HT-29 (cell line): ENCODE results near the gene PRPF39. TPM values are rescaled to one million over a fixed set of nuclear protein-coding genes. Genes with fewer than 3 reads are reported as not detected.

ENCODE experiments used
- DNase-seq: peaks from one replicate; pipeline ENCODE4 v3.0.0-alpha.2; 2015; ENCODE audit warnings: low spot score
- total RNA-seq: library from RNA; depleted of rRNA; stranded (reverse); fragments of >200 nt; shearing (Covaris generic); gene quantifications from 2 replicates; pipeline ENCODE4 v1.2.3, GENCODE V29; 2014

The PRPF39 gene
- total RNA-seq, 1 experiment from 2014 or later = 9.8 TPM

GRCh38 chr14:45082420-45082819 lies 1.5 kb upstream of the PRPF39 start:
- DNase-seq = no peak

- peak; percentile 10 for DNase-seq
Measured at GRCh38 chr14:45083617-45083975, 320 bp upstream of the PRPF39 start.

DNA sequence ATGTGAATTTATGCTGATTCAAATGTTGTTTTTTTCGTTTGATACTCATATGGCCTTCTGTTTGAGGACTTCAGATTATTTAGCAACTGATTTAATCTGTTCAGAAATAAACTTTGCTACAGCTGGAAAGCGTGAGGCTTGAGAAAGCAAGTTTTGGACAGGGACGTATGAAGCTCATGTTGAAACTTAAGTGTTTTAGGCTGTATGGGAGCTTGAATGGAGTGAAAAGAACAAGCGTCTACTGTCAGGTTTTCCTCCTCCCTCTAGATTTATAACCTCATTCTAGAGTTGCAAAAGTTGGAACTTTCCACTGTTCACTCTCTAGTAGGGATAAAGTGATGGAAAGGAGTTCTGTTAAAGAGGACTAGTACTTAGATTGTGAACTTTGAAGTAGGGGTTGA lies 1.0 kb downstream of the PRPF39 start:
- peak; percentile 32 for DNase-seq

DNA sequence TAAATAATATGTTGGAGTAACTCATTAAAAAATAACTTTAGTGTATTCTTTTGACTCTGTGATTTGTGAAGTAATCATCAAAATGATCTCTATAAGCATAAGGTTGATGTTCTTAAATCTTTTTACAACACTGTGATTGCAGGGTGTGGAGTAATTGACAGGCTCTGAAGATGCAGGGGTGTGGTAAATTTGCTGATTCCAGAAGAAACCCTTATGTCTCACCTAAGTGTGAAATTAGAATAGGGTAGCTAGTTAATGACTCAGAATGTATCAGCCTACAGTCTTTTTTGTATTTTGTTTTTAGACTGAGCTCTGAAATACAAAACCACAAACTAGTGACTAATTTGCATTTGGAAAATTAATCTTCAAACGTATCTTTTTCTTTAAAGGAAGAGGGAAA lies 5.9 kb downstream of the PRPF39 start:
- no peak for DNase-seq

GRCh38 chr14:45091710-45092109 lies 7.8 kb downstream of the PRPF39 start:
- DNase-seq = no peak

- no peak for DNase-seq
Measured at GRCh38 chr14:45094275-45094674, 10.4 kb downstream of the PRPF39 start.

DNA sequence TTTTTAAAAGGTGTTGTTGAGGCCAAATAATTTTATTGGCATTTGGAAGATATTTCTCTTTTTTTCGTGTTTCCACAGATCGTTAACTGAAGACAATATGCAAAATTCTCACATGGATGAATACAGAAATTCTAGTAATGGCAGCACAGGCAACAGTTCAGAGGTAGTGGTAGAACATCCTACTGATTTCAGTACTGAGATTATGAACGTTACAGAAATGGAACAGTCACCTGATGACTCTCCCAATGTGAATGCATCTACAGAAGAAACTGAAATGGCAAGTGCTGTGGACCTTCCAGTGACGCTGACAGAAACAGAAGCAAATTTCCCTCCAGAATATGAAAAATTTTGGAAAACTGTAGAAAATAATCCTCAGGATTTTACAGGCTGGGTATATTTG lies 11.2 kb downstream of the PRPF39 start:
- no peak for DNase-seq

GRCh38 chr14:45096218-45096617 lies 12.3 kb downstream of the PRPF39 start:
- DNase-seq = no peak

- DNase-seq = no peak
Measured at GRCh38 chr14:45103806-45104205, 19.9 kb downstream of the PRPF39 start.

DNA sequence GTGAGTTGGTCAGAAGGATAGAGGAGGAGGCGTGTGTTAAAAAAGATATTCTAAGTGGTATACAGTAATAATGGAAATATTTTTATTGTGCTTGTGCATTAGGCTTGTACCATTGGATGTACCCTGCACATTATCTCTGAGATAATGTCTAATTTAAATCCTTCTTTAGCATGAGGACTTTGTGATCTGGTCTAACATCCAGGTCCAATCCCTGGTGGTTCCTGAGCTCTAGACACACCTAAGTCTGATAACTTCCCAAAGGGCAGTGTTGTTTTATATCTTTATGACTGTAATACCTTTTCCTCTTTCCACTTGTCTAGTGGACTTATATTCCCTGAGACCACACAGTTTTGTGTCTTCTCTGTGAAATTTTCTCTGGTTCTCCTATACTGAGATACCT lies 20.6 kb downstream of the PRPF39 start:
- no peak for DNase-seq

DNA sequence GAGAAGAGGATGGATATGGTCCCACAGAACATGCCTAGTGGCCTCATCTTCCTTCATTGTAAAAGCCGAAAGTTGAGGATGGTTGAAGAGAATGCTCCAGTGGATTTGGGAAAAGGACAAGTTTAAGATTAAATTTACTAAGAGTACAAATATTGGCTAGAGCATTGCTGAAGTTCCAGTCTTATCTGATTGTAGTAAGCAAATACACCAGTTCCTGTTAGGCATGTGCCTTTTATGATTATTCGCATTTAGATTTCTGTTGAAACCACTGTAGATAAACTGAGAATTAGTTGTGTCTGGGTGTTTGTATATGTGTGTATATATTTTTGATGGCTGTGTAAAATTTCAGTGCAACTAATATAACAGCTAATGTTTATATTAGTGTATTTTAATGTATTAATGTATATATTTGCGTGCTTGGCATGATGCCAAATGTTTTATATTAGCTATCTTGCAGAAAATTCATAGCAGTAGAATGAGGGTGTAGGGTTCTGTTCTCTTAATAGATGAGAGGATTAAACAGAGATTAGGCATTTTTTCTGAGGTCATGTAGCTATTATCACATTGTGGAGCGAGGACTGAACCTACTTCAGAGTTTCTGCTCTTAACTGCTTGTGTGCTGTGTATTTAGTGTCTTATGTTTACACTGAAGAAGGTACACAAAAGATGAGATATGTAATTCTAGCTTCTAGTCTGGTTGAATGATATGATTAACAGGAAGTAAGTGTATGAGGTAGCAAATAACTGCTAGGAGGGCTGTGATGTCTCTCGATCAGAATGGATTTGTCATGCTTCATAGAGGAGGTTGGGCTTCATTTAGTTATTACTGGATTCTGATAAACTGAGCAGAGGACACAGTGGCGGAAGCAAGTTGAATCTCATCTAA lies 29.2 kb downstream of the PRPF39 start:
- DNase-seq = peak; percentile 41

GRCh38 chr14:45114327-45114726 lies 30.4 kb downstream of the PRPF39 start:
- no peak for DNase-seq

GRCh38 chr14:45118594-45118993 lies 34.7 kb downstream of the PRPF39 start:
- no peak for DNase-seq

GRCh38 chr14:45120096-45120495 lies 36.2 kb downstream of the PRPF39 start:
- DNase-seq = no peak

GRCh38 chr14:45123271-45123670 lies 39.4 kb downstream of the PRPF39 start:
- no peak for DNase-seq

DNA sequence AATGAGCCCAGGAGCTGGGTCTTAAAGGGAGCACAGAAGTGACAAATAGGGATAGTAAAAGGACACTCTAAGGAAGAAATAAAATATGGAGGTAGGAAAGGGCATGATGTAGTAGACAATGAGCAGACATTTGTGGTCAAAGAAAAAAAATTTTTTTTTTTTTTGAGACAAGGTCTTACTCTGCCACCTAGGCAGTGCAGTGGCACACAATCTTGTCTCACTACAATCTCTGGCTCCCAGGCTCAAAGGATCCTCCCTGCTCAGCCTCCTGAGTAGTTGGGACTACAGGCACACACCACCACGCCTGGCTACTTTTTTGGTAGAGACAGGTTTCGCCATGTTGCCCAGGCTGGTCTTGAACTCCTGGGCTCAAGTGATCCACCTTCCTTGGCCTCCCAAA lies 41.8 kb downstream of the PRPF39 start:
- no peak for DNase-seq

- DNase-seq = no peak
Measured at GRCh38 chr14:45128963-45129629, 45.2 kb downstream of the PRPF39 start.

DNA sequence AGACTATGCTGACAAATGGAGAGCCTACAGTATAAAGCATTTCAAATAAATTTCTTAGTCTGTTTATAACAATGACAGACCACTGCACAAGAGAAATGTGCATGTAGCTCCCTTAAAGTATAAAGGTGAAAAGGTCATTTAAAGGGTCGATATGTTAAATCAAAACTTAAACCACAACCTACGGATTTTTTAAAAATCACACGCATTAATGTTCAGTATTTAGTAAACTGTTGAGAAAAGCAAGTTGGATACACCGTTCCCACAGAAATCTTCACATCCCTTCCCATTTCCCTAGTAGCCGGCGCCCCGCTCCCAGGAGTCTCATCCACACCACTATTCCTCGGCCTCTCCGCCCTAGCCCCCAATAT lies 49.8 kb downstream of the PRPF39 start:
- DNase-seq = no peak

DNA sequence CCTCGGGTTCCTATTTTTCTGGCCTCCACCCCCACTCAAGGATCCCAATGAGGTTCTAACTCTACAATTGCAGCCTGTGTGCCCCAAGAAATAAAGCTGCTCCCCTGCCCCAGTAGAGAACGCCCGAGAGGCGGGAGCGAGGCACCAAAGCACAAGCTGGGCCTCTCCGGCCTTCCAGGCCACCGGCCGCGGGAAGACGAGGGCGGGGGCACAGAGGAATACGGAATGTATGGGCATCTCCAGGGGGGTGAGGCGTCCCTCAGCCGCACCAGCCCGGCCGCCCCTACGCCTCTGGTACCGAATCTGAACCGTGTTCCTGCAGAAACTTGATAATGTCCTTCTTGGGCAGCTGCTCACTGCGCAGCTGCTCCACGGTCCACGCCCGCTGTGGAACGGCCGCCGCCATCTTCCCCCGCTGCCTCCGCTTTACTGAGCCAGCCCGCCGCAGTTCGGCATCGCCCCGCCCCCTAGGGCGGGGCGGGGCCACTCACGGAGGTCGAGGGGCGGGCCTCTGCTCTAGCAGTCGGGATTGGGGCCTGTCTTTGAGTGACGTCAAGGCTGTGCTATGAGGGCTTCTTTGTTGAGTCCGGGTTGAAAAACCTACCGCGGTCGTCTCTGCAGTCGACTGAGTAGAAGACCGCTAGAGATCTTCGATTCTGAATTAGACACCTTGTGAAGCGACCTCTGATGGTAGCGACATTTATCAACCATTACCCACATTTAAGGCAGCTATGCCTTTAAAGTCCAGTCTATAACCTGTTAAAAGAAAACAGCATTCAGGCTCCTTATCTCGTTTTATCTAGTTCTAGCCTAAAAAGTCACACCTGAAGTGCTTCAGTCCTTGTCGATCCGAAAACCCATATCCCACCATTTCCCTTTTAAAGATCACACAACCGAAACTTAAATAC lies 50.4 kb downstream of the PRPF39 start, which contains the start of gene FKBP3:
Gene FKBP3, minus strand, starts transcription at position 431 of the 908 bp plus-strand sequence. Its CDS starts 25 bp downstream, at position 406.
- peak; percentile 96 for DNase-seq

DNA sequence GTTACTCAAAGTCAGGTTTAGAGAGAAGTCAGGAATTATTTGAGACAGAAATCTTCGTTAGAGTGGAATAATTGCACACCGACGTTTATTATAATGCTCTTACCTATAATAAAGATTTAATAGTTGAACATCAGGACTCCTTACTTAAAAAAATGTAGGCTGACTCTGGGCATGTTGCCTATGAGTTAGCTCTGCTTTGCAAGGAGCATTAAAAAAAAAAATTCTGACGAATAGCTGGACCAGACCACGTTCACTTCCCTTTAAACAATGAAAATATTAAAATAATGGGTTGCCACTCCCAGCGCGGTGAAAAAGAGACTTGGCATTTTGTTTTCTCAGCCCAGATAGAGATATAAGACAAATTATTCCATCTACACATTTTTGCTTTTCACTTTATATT lies 51.2 kb downstream of the PRPF39 start:
- DNase-seq = no peak

DNA sequence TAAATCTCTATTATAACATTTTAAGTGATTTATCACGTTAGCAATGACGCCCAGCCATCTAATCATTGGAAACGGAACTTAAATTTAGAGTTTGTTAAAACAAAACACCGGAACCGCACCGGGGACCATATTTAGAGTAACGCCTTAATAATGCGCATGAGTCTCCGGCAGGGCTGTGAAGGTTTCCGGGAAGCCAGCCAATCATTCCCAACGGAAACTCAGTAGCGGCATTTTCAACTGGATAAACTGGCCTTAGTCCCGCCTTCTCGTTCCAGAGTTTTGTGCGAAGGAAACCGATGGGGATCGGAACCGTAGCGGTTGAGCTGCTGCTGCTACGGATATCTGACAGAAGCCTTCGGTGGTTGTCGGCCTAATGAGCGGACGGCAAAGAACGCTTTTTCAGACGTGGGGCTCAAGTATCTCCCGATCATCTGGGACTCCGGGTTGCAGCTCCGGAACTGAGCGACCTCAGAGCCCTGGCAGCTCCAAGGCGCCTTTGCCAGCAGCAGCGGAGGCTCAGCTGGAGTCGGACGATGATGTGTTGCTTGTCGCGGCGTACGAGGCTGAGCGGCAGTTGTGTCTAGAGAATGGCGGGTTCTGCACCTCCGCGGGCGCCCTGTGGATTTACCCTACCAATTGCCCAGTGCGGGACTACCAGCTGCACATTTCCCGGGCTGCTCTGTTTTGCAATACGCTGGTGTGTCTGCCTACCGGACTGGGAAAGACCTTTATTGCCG lies 51.9 kb downstream of the PRPF39 start, which contains the start of gene FANCM:
Gene FANCM, plus strand, starts transcription at position 272 of the 737 bp plus-strand sequence. Its CDS starts 102 bp downstream, at position 374.
- peak; percentile 95 for DNase-seq
